Measurements from ENCODE around the gene OR4D1. TPM values are rescaled to one million over a fixed set of nuclear protein-coding genes. Genes with fewer than 3 reads are reported as not detected.
"Not testable (repeated sequence)": the region's sequence is repeated elsewhere in the genome, so short reads cannot be mapped to it uniquely, and the experiment has no call there.

The OR4D1 gene
- total RNA-seq, 2 experiments from 2014 or later, result 0.14 to 0.22 TPM

DNA sequence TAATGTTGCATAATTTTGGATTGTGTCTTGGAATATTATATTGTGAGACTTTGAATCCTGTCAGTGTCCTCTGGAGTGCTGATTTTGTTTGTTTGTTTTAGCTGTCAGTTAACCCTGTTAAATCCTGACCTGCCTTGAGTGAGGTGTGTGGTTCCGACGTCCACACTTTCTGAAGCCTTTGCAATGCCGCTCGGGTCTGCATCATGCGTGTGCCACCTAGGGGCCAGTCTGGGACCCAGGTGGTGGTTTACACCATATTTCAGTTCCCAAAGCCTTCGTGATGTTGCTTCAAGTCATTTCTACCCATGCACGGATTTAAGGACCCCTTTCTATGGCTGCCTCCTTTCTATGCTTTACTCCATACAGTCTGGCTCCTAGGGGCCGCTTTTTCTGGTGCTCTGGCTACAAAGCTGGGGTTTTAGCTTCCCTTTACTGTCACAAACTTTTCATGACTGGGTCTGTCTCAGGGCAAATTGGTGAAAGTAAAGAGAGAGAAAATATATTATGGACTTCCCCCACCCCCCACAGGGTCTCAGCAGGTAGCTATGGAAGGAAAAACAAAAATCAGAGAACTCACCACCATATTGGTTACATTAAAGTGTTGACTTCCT is 11.4 kb upstream of the OR4D1 start:
- no peak overlapping the region for H3K27ac Mint-ChIP-seq
- no peaks in the 10 kb centered on the region for H3K36me3 Mint-ChIP-seq
- H3K27me3 Mint-ChIP-seq, result no peaks in the 10 kb centered on the region
- no peaks in the 10 kb centered on the region for H3K4me1 Mint-ChIP-seq
- no peak for DNase-seq
- H3K4me3 Mint-ChIP-seq, result no peak overlapping the region
- H3K9me3 Mint-ChIP-seq, result peaks cover 4% of the 10 kb centered on the region

DNA sequence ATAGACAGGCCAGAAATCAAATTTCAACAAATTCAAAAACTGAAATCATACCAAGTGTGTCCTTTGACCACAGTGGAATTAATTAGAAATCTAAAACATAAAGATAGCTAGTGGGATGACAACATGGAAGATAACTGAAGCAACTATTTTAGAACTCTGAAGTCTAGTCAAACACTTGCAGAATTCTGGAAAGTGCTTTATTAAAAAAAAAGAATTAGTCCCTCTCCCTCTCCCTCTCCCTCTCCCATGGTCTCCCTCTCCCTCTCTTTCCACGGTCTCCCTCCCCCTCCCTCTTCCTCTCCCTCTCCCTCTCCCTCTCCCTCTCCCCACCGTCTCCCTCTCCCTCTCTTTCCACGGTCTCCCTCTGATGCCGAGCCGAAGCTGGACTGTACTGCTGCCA is 6.7 kb upstream of the OR4D1 start:
- H3K9me3 Mint-ChIP-seq, result peaks cover 23% of the 10 kb centered on the region
- DNase-seq, result no peak
- no peak overlapping the region for H3K4me3 Mint-ChIP-seq
- no peak overlapping the region for H3K27ac Mint-ChIP-seq
- no peaks in the 10 kb centered on the region for H3K4me1 Mint-ChIP-seq
- peaks cover 20% of the 10 kb centered on the region for H3K36me3 Mint-ChIP-seq
- H3K27me3 Mint-ChIP-seq, result no peaks in the 10 kb centered on the region

DNA sequence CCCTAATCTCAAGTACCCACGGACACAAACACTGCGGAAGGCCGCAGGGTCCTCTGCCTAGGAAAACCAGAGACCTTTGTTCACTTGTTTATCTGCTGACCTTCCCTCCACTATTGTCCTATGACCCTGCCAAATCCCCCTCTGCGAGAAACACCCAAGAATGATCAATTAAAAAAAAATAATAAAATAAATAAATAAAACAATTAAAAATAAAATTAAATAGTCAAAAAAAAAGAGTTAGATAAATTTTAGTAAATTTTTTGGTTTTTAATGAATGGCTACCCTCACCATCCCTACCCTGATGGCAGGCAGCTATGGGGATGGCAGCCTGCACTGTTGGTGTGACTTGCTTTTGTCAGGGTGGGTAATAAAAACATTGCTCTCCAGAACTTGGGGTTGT is 4.8 kb upstream of the OR4D1 start:
- not testable (repeated sequence) for H3K27me3 Mint-ChIP-seq, DNase-seq, H3K4me3 Mint-ChIP-seq, H3K4me1 Mint-ChIP-seq, H3K27ac Mint-ChIP-seq
- Mint-ChIP-seq H3K36me3 (peaks cover 22% of the 10 kb centered on the region), H3K9me3 (peaks cover 26% of the 10 kb centered on the region)

DNA sequence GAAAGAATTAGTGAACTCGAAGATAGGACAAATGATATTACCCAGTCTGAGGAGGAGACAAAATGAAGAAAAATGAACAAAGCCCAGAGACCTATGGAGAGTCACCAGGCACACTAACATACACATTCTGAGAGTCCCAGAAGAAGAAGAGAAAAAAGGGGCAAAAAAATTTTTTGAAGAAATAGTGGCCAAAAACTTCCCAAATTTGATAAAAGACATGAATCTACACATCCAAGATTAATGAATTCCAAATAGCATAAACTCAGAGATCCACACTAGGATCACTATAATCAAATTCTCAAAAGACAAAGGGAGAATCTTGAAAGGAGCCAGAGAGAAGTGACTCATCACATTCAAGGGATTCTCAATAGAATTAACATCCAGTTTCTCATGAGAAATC is 3.4 kb upstream of the OR4D1 start:
- DNase-seq, result no peak
- Mint-ChIP-seq H3K27ac (no peak overlapping the region), H3K9me3 (peaks cover 26% of the 10 kb centered on the region), H3K36me3 (peaks cover 22% of the 10 kb centered on the region), H3K4me1 (no peaks in the 10 kb centered on the region), H3K27me3 (no peaks in the 10 kb centered on the region), H3K4me3 (no peak overlapping the region)

DNA sequence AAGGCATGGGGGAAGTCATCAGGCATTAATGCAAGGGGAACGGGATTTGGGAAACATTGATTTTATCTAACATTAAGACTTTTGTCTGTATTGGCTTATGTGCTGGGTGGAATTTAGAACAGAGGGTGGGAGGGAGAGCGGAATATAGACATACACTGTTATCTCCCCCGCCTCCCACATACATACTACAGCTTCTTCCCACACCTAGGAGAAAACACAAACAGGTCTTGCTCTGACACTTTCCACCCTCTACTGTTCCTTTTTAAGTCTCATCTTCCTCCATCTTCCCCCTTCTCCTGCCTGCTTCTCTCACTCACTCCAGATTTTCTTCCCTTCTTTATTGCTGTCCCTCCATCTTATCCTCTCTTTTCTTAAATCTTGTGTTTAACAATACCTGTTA is 425 bp downstream of the OR4D1 start:
- Mint-ChIP-seq H3K4me3 (no peak overlapping the region), H3K27ac (no peak overlapping the region), H3K4me1 (peaks cover 17% of the 10 kb centered on the region), H3K27me3 (no peaks in the 10 kb centered on the region), H3K36me3 (peaks cover 21% of the 10 kb centered on the region), H3K9me3 (peaks cover 26% of the 10 kb centered on the region)
- DNase-seq, result no peak

DNA sequence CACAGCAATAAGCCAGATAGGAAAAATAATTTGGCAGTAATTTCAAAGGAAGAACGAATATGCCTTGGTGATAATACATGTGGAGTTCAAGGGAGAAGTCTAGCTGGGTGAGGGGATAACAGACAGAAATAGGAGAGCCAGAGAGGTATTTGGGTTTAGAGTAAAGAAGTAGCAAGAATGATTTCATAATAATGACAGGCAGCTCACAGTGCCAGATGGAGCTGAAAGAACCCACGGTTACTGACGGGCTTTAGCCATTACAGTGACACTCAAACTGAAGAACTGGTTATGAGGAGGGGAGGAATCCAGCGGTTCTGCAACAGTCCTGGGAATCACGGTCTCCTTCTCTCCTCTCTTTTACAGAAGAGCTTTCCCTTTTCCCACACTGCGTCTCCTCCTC is 2.2 kb downstream of the OR4D1 start:
- H3K9me3 Mint-ChIP-seq, result peaks cover 14% of the 10 kb centered on the region
- DNase-seq, result no peak
- H3K4me1 Mint-ChIP-seq, result peaks cover 25% of the 10 kb centered on the region
- H3K4me3 Mint-ChIP-seq, result no peak overlapping the region
- peaks cover 8% of the 10 kb centered on the region for H3K36me3 Mint-ChIP-seq
- no peaks in the 10 kb centered on the region for H3K27me3 Mint-ChIP-seq
- H3K27ac Mint-ChIP-seq, result no peak overlapping the region

DNA sequence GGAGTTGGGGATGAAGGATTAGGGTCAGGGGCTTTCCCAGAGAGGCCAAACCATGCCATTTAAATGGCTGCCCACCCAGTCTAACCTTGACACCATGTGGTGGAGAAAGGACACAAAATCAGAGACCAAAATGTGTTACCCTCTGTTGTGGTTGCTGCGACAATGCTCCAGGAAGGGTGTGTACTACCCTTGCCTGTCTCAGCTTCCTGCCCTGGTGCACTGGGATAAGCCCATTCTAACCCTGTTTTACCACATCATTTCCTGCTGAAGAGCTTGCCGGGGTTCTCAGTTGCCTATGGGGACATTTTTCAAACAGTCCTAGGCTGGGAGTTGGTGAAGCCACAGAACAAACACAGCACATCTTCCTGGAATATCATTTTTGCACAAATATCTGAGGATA is 4.9 kb downstream of the OR4D1 start:
- peak; percentile 35 for DNase-seq

DNA sequence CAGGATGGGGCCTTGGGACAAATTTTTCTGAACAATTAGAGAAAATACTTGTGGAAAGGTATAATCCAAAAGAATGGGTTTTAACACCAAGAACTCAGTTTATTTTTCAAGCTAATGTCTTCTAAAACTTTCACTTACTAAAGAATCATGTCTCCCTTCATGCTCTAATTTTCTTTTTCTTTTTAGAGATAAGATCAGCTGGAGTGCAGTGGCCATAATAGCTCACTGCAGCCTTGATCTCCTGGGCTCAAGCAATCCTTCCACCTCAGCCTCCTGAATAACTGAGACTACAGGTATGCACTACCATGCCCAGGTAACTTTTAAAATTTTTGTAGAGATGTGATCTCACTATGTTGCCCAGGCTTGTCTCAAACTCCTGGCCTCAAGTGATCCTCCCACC is 5.5 kb downstream of the OR4D1 start:
- Mint-ChIP-seq H3K36me3 (no peaks in the 10 kb centered on the region), H3K27me3 (no peaks in the 10 kb centered on the region), H3K4me3 (no peak overlapping the region), H3K27ac (peak overlapping the region; percentile 75), H3K9me3 (no peaks in the 10 kb centered on the region), H3K4me1 (peaks cover 38% of the 10 kb centered on the region)
- DNase-seq, result no peak

More for the DNA sequence above, 4.9 kb downstream of the OR4D1 start:
- no peaks in the 10 kb centered on the region for H3K36me3 Mint-ChIP-seq
- H3K27ac Mint-ChIP-seq, result peak overlapping the region; percentile 75
- H3K4me1 Mint-ChIP-seq, result peaks cover 38% of the 10 kb centered on the region
- H3K4me3 Mint-ChIP-seq, result peak overlapping the region; percentile 12
- no peaks in the 10 kb centered on the region for H3K27me3 Mint-ChIP-seq
- H3K9me3 Mint-ChIP-seq, result no peaks in the 10 kb centered on the region

DNA sequence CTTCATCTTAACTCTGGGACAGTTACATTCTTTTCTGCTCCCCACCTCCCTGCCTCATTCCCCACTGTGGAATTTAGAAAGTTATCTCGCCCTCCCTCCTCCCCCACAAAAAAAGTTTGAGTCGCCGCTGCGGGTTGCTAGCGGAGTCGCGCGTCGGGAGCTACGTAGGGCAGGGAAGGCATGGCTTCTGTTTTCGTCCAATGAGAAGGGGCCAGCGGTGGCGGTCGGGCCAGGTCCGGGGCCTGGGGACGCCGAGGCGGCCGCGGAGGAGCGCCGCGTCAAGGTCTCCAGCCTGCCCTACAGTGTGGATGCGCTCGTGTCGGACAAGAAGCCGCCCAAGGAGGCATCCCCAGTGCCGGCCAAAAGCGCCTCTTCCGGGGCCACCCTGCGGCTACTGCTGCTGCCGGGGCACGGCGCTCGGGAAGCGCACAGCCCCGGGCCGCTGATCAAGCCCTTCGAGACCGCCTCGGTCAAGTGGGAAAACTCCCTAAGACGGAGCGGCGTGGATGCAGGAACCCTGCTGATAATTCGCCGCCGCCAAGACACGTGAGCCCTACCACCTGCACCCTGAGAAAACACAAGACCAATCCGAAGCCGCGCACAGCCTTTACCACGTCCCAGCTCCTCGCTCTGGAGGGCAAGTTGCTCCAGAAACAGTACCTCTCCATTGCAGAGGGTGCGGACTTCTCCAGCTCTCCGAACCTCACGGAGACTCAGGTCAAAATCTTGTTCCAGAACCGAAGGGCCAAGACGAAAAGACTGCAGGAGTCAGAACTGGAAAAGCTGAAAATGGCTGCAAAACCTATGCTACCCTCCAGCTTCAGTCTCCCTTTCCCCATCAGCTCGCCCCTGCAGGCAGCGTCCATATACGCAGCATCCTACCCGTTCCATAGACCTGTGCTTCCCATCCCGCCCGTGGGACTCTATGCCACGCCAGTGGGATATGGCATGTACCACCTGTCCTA is 8.9 kb downstream of the OR4D1 start:
- Mint-ChIP-seq H3K4me3 (peak overlapping the region; percentile 79), H3K4me1 (peaks cover 35% of the 10 kb centered on the region), H3K36me3 (no peaks in the 10 kb centered on the region), H3K9me3 (no peaks in the 10 kb centered on the region), H3K27ac (peak overlapping the region; percentile 80), H3K27me3 (no peaks in the 10 kb centered on the region)
- DNase-seq, result peak; percentile 65

DNA sequence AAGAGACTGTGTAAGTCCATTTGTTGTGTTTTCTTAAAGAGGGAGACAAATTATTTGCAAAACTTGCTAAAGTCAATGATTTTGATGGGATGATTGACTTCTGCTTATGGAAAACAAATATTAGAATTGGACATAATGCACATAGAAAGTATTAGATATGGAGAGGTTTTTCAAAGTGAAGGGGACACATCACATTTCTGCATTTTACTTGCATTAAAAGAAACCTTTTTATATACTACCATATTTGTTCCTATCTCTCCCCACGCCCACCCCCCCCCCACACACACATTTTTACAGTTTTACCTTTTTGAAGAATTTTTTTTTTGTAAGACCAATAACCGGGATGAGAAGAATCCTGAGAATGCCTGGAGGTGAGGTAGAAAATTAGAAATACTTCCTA is 10.0 kb downstream of the OR4D1 start:
- Mint-ChIP-seq H3K4me1 (peaks cover 25% of the 10 kb centered on the region), H3K9me3 (peaks cover 2% of the 10 kb centered on the region), H3K27me3 (no peaks in the 10 kb centered on the region), H3K4me3 (no peak overlapping the region), H3K27ac (no peak overlapping the region), H3K36me3 (no peaks in the 10 kb centered on the region)
- no peak for DNase-seq

DNA sequence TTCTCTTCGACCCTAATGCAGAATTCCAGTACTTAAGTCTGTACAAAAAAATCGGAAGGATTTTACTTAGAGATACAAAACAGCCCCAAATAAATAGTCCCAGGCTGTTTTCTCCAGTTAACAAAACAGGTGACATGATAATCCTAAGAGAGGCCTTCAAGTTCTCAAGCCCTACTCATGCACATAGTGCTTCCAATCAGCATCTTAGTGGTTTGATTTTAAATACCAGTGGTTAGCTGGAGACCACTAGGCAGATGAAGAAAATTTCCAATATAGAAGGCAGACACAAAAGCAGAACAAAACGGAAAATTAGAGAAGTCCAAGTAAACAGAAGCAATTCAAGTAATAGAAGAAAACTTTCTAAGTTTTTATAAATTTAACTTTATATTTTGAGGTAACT is 13.4 kb downstream of the OR4D1 start:
- no peaks in the 10 kb centered on the region for H3K27me3 Mint-ChIP-seq
- H3K9me3 Mint-ChIP-seq, result peaks cover 2% of the 10 kb centered on the region
- H3K27ac Mint-ChIP-seq, result no peak overlapping the region
- H3K36me3 Mint-ChIP-seq, result no peaks in the 10 kb centered on the region
- H3K4me3 Mint-ChIP-seq, result no peak overlapping the region
- peaks cover 9% of the 10 kb centered on the region for H3K4me1 Mint-ChIP-seq
- no peak for DNase-seq

DNA sequence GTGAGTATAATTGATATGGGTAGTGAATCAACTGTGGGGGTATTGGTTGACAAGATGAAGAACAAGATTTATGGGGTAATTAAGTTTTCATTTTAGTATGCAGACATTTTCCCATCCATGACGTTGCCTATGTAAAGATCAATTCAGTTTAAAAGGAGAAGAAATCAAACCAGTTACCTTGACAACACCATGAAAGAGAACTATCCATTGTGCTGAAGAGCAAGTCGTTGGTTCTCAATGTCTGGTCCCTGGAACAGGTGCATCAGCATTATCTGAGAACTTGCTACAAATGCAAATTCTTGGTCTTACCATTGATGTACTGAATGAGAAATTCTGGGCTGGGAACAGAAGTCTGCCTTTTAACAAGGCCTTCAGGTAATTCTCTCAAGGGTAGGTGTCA is 17.8 kb downstream of the OR4D1 start:
- no peaks in the 10 kb centered on the region for H3K27me3 Mint-ChIP-seq
- H3K4me1 Mint-ChIP-seq, result peaks cover 14% of the 10 kb centered on the region
- no peak overlapping the region for H3K4me3 Mint-ChIP-seq
- no peaks in the 10 kb centered on the region for H3K36me3 Mint-ChIP-seq
- H3K9me3 Mint-ChIP-seq, result peaks cover 4% of the 10 kb centered on the region
- no peak for DNase-seq
- H3K27ac Mint-ChIP-seq, result no peak overlapping the region

DNA sequence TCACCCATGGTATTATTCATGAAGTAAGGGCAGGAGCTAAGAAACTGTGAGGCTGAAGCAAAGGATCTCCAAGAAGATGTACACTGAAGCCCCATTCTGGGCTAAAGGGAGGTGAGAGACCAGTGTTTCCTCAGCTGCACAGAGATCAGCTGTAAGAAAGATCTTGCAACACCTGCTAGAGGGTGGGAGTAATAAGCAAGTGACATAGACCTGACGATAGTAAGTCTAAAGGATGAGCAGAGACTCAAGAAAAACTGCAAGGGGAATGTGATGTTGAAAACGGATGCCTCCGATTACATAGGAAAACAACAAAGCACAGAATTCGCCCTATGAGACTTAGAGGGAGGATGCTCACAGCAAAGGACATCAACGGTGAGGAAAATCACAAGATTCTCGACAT is 18.5 kb downstream of the OR4D1 start, which contains the start of gene OR4D2:
Gene OR4D2 (plus strand): TSS at position 301 of the 400 bp plus-strand sequence. CDS start 2,674 bp downstream, outside the sequence.
- no peak within 1 kb of the TSS for H3K4me3 Mint-ChIP-seq
- H3K27ac Mint-ChIP-seq, result no peak within 1 kb of the TSS
- H3K9me3 Mint-ChIP-seq, result peaks cover 4% of the 10 kb centered on the region
- DNase-seq, result no peak
- H3K27me3 Mint-ChIP-seq, result no peaks in the 10 kb centered on the region
- H3K36me3 Mint-ChIP-seq, result no peaks in the 10 kb centered on the region
- peaks cover 19% of the 10 kb centered on the region for H3K4me1 Mint-ChIP-seq

DNA sequence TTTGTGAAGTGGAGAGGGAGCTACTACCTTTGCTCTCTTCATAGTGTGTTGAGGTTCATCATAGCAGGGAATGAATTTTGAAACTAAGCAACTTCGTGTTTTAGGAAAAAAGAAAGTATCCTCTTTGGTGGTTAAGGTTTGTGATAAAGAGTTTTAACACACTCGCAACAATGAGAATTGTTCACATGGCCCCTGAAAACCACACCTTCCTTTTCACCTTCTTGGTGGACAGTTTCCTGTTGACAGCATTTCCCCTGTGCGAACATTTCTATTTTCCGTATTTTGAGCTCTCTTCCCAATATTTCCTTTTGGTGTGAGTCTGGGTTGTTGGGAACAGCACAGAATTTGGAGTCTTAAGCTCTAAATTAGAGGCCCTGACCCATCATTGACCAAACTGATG is 22.4 kb downstream of the OR4D1 start:
- DNase-seq, result no peak
- Mint-ChIP-seq H3K27me3 (no peaks in the 10 kb centered on the region), H3K9me3 (peaks cover 2% of the 10 kb centered on the region), H3K4me3 (no peak overlapping the region), H3K27ac (peak overlapping the region; percentile 30), H3K4me1 (peaks cover 25% of the 10 kb centered on the region), H3K36me3 (no peaks in the 10 kb centered on the region)

DNA sequence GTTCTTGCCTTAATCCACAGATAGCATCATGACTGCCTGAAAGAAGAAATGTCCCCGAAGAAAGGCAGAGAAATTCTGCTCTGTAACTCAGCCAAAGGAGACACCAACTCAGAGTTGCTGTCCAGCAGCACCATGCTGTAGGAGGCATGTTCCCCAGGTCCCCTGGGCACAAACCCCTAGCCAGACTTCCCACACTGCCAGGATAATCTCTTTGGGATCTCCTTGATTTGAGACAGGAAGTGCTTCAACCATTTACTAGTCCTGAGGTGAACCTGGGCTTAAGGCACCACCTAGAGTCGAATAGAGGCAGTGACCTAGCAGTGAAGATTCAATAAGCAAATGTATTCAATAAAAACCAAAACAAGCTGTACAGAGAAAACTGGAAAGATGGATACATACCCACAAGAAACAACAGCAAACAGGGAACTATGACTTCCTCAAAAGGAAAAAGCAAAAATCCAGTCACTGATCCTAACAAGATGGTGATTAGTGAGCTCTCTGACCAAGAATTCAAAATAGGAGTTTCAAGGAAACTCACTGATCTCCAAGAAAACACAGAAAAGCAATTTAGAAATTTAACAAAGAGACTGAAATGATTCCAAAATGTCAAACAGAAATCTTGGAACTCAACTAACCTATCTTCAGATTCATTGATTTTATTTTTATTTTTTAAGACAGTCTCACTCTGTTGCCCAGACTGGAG is 24.3 kb downstream of the OR4D1 start:
- Mint-ChIP-seq H3K9me3 (peaks cover 2% of the 10 kb centered on the region), H3K27ac (peak overlapping the region; percentile 58), H3K27me3 (no peaks in the 10 kb centered on the region), H3K36me3 (no peaks in the 10 kb centered on the region), H3K4me3 (no peak overlapping the region), H3K4me1 (peaks cover 25% of the 10 kb centered on the region)
- peak; percentile 22 for DNase-seq

Data from activated naive CD8-positive, alpha-beta T cell treated with anti-CD3 and anti-CD28 coated beads for 36 hours (primary cell).